ENCODE data around the gene YWHAH. TPM values are rescaled to one million over a fixed set of nuclear protein-coding genes. Genes with fewer than 3 reads are reported as not detected.

The YWHAH gene
- total RNA-seq, 2 donors from 2014 or later, result 62.6 to 77.8 TPM

GRCh38 chr22:31933816-31934482, 10.4 kb upstream of the YWHAH start:
- H3K27ac ChIP-seq, result no peak overlapping the region
- H3K27me3 ChIP-seq, result no peaks in the 10 kb centered on the region
- ATAC-seq (peak; percentile 74), DNase-seq (peak in 3 of 4 donors; percentile 25 to 38 (median 34))
- no peaks in the 10 kb centered on the region for H3K9me3 ChIP-seq
- WGBS, 2 donors, result 48 to 63% methylated on average over 15 to 17 of the region's 17 CpGs
- H3K4me1 ChIP-seq, result no peaks in the 10 kb centered on the region
- no peak for TF ChIP-seq CTCF (IDR thresholded peaks at IDR 0.05)
- TF ChIP-seq POLR2A (IDR thresholded peaks at IDR 0.05), result no peak
- no peak overlapping the region for H3K4me3 ChIP-seq
- intact Hi-C loops (cut with DNase I), result no loop called here
- H3K36me3 ChIP-seq (replicated peaks in 1 of 2; ENCODE audit: insufficient read depth in 1 of 2, low read depth in 2 of 2), result no peaks in the 10 kb centered on the region

- intact Hi-C loops (cut with DNase I), result no loop called here
- H3K9me3 ChIP-seq, result no peaks in the 10 kb centered on the region
- no peak for ATAC-seq
- no peaks in the 10 kb centered on the region for H3K36me3 ChIP-seq (replicated peaks in 1 of 2; ENCODE audit: insufficient read depth in 1 of 2, low read depth in 2 of 2)
- WGBS, 2 donors, result 75 to 78% methylated on average over 4 of the region's 4 CpGs
- no peak overlapping the region for H3K4me3 ChIP-seq
- no peaks in the 10 kb centered on the region for H3K4me1 ChIP-seq
- no peak for DNase-seq
- TF ChIP-seq CTCF (IDR thresholded peaks at IDR 0.05) (no peak), POLR2A (IDR thresholded peaks at IDR 0.05) (no peak)
- H3K27me3 ChIP-seq, result no peaks in the 10 kb centered on the region
- H3K27ac ChIP-seq, result no peak overlapping the region
Measured at GRCh38 chr22:31935961-31936635, 8.2 kb upstream of the YWHAH start.

GRCh38 chr22:31937341-31937740, 7.0 kb upstream of the YWHAH start:
- DNase-seq (no peak), ATAC-seq (no peak)
- Histone ChIP-seq H3K4me3 (no peak overlapping the region), H3K9me3 (no peaks in the 10 kb centered on the region), H3K36me3 (replicated peaks in 1 of 2; ENCODE audit: insufficient read depth in 1 of 2, low read depth in 2 of 2) (no peaks in the 10 kb centered on the region), H3K27ac (no peak overlapping the region), H3K4me1 (no peaks in the 10 kb centered on the region), H3K27me3 (no peaks in the 10 kb centered on the region)
- intact Hi-C loops (cut with DNase I), result no loop called here
- TF ChIP-seq CTCF (IDR thresholded peaks at IDR 0.05) (no peak), POLR2A (IDR thresholded peaks at IDR 0.05) (no peak)
- WGBS, 2 donors, result 63 to 64% methylated on average over 3 of the region's 3 CpGs

- peaks cover 1% of the 10 kb centered on the region for H3K4me1 ChIP-seq
- H3K27ac ChIP-seq, result no peak overlapping the region
- no peaks in the 10 kb centered on the region for H3K9me3 ChIP-seq
- DNase-seq (no peak), ATAC-seq (no peak)
- intact Hi-C loops (cut with DNase I), result no loop called here
- TF ChIP-seq POLR2A (IDR thresholded peaks at IDR 0.05) (no peak), CTCF (IDR thresholded peaks at IDR 0.05) (no peak)
- WGBS, 2 donors, result 77 to 80% methylated on average over 8 of the region's 8 CpGs
- no peaks in the 10 kb centered on the region for H3K27me3 ChIP-seq
- H3K4me3 ChIP-seq, result no peak overlapping the region
- no peaks in the 10 kb centered on the region for H3K36me3 ChIP-seq (replicated peaks in 1 of 2; ENCODE audit: insufficient read depth in 1 of 2, low read depth in 2 of 2)
Measured at GRCh38 chr22:31938296-31938695, 6.0 kb upstream of the YWHAH start.

All from body of pancreas (tissue), 4 donors.